Measurements from ENCODE around the gene RTL10. TPM values are rescaled to one million over a fixed set of nuclear protein-coding genes. Genes with fewer than 3 reads are reported as not detected.
A peak's percentile ranks its signal among the peaks of the same experiment; 100 is the strongest.
"Not testable (repeated sequence)": the region's sequence is repeated elsewhere in the genome, so short reads cannot be mapped to it uniquely, and the experiment has no call there.

RTL10 gene
- total RNA-seq, 1 donor from 2014 or later: 20.3 TPM

GRCh38 chr22:19885841-19886592 lies 31.3 kb upstream of the RTL10 start:
- Mint-ChIP-seq H3K4me1 (ENCODE audit: unreplicated experiment) (peaks cover 17% of the 10 kb centered on the region), H3K27me3 (ENCODE audit: unreplicated experiment) (peaks cover 23% of the 10 kb centered on the region), H3K36me3 (ENCODE audit: low read depth, unreplicated experiment) (no peaks in the 10 kb centered on the region), H3K4me3 (ENCODE audit: unreplicated experiment) (no peak overlapping the region), H3K27ac (ENCODE audit: unreplicated experiment) (peak overlapping the region; percentile 61), H3K9me3 (ENCODE audit: unreplicated experiment) (no peaks in the 10 kb centered on the region)
- DNase-seq (ENCODE audit: low spot score): no peak
- no peak for TF ChIP-seq CTCF (IDR thresholded peaks at IDR 0.05; ENCODE audit: unreplicated experiment)

GRCh38 chr22:19884954-19885751 lies 30.5 kb upstream of the RTL10 start:
- DNase-seq (ENCODE audit: low spot score): no peak
- Mint-ChIP-seq H3K27me3 (ENCODE audit: unreplicated experiment) (peaks cover 23% of the 10 kb centered on the region), H3K9me3 (ENCODE audit: unreplicated experiment) (no peaks in the 10 kb centered on the region), H3K36me3 (ENCODE audit: low read depth, unreplicated experiment) (no peaks in the 10 kb centered on the region), H3K27ac (ENCODE audit: unreplicated experiment) (no peak overlapping the region), H3K4me3 (ENCODE audit: unreplicated experiment) (no peak overlapping the region), H3K4me1 (ENCODE audit: unreplicated experiment) (peaks cover 19% of the 10 kb centered on the region)
- no peak for TF ChIP-seq CTCF (IDR thresholded peaks at IDR 0.05; ENCODE audit: unreplicated experiment)

GRCh38 chr22:19884161-19884953 lies 29.7 kb upstream of the RTL10 start:
- no peaks in the 10 kb centered on the region for H3K36me3 Mint-ChIP-seq (ENCODE audit: low read depth, unreplicated experiment)
- peaks cover 23% of the 10 kb centered on the region for H3K27me3 Mint-ChIP-seq (ENCODE audit: unreplicated experiment)
- TF ChIP-seq CTCF (IDR thresholded peaks at IDR 0.05; ENCODE audit: unreplicated experiment): no peak
- H3K4me3 Mint-ChIP-seq (ENCODE audit: unreplicated experiment): no peak overlapping the region
- peaks cover 17% of the 10 kb centered on the region for H3K4me1 Mint-ChIP-seq (ENCODE audit: unreplicated experiment)
- DNase-seq (ENCODE audit: low spot score): no peak
- no peak overlapping the region for H3K27ac Mint-ChIP-seq (ENCODE audit: unreplicated experiment)
- H3K9me3 Mint-ChIP-seq (ENCODE audit: unreplicated experiment): no peaks in the 10 kb centered on the region

- peaks cover 17% of the 10 kb centered on the region for H3K4me1 Mint-ChIP-seq (ENCODE audit: unreplicated experiment)
- not testable (repeated sequence) for H3K4me3 Mint-ChIP-seq (ENCODE audit: unreplicated experiment); H3K36me3 Mint-ChIP-seq (ENCODE audit: low read depth, unreplicated experiment); H3K27ac Mint-ChIP-seq (ENCODE audit: unreplicated experiment); H3K9me3 Mint-ChIP-seq (ENCODE audit: unreplicated experiment); DNase-seq (ENCODE audit: low spot score)
- peaks cover 23% of the 10 kb centered on the region for H3K27me3 Mint-ChIP-seq (ENCODE audit: unreplicated experiment)
These were observed 28.8 kb upstream of the RTL10 start for GRCh38 chr22:19883446-19883845.

All from endothelial cell (in vitro differentiated cells).